LNCaP clone FGC (cell line): ENCODE measurements around the gene ABHD8.

Experiments used
- DNase-seq: peaks from one replicate; pipeline ENCODE4 v3.0.0-alpha.2; 2011; ENCODE audit warnings: low read depth
- H3K4me3 ChIP-seq: 2 replicates; pipeline ENCODE4 v1.5.1; 2011; ENCODE audit warnings: mild to moderate bottlenecking, low read depth, low read length, control low read depth
- TF ChIP-seq, protein P1 (sequence below): IDR thresholded peaks from 2 replicates; pipeline ENCODE4 v1.5.1; 2012; ENCODE audit warnings: mild to moderate bottlenecking; ENCODE audit not compliant: control insufficient read depth, insufficient read depth; ENCODE audit errors: extremely low read depth

The ABHD8 gene

GRCh38 chr19:17346109-17346671 is 43.0 kb upstream of the ABHD8 start:
- H3K4me3 ChIP-seq: no peak overlapping the region
- TF ChIP-seq, protein P1, sequence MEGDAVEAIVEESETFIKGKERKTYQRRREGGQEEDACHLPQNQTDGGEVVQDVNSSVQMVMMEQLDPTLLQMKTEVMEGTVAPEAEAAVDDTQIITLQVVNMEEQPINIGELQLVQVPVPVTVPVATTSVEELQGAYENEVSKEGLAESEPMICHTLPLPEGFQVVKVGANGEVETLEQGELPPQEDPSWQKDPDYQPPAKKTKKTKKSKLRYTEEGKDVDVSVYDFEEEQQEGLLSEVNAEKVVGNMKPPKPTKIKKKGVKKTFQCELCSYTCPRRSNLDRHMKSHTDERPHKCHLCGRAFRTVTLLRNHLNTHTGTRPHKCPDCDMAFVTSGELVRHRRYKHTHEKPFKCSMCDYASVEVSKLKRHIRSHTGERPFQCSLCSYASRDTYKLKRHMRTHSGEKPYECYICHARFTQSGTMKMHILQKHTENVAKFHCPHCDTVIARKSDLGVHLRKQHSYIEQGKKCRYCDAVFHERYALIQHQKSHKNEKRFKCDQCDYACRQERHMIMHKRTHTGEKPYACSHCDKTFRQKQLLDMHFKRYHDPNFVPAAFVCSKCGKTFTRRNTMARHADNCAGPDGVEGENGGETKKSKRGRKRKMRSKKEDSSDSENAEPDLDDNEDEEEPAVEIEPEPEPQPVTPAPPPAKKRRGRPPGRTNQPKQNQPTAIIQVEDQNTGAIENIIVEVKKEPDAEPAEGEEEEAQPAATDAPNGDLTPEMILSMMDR: peak; percentile 79
- no peak for DNase-seq

DNA sequence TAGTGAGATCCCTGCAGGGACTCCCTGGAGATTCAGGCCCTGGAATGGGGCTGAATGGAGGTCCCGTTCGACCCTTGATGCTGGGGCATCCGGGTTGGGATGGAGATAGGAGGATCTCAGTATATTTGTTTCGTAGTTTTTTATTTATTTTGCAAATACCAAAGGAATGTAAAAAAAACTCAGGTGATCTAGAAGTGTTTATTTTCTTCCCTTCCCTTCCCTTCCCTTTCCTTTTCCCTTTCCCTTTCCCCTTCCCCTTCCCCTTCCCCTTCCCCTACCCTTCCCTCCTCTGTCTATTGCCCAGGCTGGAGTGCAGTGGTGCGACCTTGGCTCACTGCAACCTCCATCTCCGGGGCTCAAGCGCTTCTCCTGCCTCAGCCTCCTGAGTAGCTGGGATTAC is 38.6 kb upstream of the ABHD8 start:
- TF ChIP-seq, protein P1: no peak
- no peak for DNase-seq
- H3K4me3 ChIP-seq: no peak overlapping the region

- DNase-seq: no peak
- TF ChIP-seq, protein P1: no peak
- H3K4me3 ChIP-seq: no peak overlapping the region
Observed at GRCh38 chr19:17341386-17341785, 38.2 kb upstream of the ABHD8 start.

- TF ChIP-seq, protein P1: no peak
- DNase-seq: no peak
- H3K4me3 ChIP-seq: no peak overlapping the region
Observed at GRCh38 chr19:17340871-17341357, 37.7 kb upstream of the ABHD8 start.

GRCh38 chr19:17340302-17340870 is 37.2 kb upstream of the ABHD8 start:
- no peak for DNase-seq
- no peak overlapping the region for H3K4me3 ChIP-seq
- TF ChIP-seq, protein P1: no peak

DNA sequence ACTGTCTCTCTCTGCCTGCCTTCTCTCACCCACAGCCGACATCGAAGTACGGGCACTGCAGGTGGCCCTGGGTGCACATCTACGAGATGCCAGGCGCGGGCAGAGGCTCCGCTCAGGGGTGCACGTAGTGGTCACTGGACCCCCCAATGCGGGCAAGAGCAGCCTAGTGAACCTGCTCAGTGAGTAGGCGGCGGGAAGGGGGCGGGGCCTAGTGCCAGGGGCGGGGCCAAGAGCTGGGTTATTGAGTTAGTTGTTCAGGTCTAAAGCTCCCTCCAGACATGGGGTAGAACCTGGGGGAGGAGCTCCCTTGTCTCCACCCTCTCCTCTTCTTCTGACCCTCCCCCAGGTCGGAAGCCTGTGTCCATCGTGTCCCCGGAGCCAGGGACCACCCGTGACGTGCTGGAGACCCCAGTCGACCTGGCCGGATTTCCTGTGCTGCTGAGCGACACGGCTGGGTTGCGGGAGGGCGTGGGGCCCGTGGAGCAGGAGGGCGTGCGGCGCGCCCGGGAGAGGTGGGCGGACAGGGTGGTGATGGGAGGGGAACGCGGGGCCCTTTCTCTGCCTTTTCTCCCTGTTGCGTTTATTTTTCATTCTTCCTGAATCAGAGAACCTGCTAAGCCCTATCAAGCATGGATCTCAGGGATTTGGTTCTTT is 36.0 kb upstream of the ABHD8 start:
- no peak for DNase-seq
- TF ChIP-seq, protein P1: no peak
- H3K4me3 ChIP-seq: no peak overlapping the region
